GM19328 (cell line): Measurements from ENCODE around the gene SACM1L.
"Not testable (repeated sequence)": the region's sequence is repeated elsewhere in the genome, so short reads cannot be mapped to it uniquely, and the experiment has no call there.

ENCODE experiments used
- ATAC-seq: cut with Tn5 transposase; IDR thresholded peaks from one replicate; pipeline ENCODE4 v1.9.1; 2021; ENCODE audit warnings: mild to moderate bottlenecking, moderate library complexity; ENCODE audit not compliant: unreplicated experiment

Gene SACM1L

DNA sequence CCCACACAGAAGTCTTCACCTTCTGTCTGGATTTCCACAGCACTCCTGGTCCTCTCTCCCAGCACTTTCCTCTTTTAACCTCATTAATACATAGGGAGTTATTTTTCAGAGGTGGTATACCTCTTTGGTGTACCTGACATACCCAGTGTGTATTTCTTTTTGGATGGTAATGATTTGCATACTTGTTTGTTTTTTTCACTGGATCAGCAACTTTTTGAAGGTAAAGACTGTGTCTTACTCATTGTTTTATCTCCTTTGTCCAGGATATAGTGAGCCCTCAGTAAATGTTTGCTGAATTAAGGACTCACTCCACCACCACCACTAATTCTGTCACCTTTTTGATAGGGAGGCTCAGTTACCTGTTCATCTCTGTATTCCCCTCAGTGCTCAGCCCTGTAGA, 52.1 kb downstream of the SACM1L start:
- no peak for ATAC-seq

DNA sequence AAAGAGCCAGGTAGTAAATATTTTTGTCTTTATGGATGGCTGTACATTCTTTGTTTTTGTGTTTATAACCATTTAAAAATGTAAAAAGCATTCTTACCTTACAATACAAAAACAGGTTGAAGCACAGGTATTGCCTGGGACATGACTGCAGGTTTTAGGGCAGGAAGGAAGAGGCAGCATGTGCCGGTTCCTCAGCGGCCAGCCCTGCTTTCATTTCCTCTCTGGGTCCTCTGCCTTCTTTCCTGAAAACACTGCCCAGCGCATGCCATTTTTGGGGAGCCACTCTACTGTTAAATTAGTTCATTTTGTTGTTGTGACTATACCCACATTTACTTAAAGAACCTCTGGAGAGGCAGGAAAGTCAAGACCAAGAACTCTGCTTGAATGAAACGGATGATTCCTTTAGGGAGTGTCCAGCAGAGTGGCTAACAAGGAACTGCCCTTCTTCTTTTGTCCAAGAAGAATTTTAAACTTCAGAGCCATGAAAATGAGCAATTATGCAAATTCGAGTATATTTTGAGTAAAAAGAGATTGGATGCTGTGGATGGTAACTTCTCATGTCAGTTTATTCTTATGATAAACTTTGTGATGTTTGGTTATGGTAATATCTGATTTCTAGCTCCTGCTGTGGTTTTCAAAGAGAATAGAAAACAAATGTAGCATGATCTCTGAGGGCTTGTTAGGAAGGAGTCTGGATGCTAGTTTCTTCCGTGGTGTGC, 52.7 kb downstream of the SACM1L start:
- ATAC-seq = no peak

DNA sequence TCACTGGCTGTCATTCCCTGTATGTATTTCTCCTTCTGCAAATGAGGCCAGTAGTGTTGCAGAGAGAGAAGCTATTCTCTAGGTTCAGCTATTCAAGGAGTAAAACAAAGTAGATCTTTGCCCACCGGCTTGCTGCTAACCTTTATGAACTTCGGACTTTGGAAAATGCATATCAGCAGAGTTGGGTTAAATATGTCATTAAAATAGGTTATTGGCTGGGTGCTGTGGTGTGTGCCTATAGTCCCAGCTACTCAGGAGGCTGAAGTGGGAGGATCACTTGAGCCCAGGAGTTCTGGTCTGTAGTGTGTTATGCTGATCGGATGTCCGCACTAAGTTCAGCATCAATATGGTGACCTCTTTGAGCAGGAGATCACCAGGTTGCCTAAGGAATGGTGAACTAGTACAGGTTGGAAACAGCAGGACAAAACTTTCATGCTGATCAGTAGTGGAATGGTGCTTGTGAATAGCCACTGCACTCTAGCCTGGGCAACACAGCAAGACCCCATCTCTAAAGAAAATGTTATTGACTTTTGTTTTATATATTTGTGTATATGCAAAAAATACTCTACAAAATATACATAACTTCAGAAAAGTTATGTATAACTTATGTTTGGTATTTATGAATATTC, 53.4 kb downstream of the SACM1L start:
- ATAC-seq = no peak

DNA sequence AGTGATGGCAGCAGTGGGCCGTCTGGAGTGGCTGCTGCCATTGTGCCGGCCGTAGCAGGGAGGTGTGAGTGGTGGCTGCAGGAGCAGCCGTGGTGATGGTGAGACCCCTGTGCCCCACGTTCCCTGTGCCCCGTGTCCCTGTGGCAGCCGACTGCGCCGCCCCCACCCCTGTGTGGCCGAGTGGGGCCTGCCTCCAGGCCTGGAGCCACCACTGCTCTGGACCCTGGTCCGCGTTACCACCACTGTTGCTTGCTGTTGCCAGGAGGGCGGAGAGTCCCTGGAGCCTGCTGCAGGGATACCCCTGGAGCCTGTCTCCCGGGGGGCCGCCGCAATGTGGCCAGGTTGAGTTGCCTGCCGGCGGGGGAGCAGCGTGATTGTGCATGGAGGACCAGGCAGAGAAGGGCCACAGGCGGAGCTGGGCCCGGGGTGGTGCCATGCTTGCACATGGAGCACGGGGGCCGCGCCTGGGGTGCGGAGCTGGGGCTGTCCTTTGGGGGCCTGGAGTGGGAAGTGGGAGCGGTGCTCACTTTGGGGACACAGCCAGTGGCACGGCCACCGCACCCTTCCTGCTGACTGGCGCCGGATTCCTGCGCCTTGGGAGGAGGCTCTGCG, 57.1 kb downstream of the SACM1L start:
- no peak for ATAC-seq

DNA sequence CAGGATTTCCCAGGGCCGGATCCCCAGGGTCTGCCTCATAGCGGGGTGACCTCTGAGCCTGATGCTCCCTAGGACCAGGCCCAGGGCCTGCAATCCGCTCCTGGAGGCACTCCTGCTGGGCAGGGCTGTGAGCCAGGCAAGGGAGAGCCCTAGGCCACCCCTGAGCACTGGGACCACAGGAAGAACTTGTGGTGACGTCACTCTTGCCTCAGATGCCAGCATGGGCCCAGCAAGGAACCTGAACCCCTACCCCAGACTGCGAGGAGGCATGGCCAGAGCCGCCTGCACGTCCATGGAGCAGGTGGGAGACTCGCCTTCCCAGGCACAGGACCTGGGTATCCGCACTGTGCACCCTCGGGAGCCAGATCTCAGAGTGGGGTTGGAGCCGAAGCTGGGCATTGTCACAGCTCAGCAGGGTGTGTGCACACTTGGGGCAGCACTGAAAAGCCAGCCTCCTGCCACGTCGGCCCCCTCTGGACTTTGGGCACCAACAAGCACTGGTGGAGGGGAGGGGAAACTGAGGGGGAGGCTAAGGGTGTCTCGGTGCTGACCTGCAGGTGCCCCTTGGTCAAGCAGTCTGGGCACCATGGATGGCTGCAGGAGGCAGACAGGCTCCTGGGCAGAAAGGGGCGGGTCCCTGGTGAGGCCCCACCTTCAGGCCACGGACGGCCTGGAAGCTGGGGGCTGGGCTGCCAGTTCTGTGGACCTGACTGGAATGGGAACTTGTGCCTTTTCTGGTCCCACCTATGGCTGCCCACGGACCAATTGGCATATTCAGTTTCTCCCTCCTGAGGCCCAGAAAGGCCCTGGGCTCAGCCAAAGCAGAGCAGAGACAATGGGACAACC, 57.8 kb downstream of the SACM1L start:
- ATAC-seq = no peak

DNA sequence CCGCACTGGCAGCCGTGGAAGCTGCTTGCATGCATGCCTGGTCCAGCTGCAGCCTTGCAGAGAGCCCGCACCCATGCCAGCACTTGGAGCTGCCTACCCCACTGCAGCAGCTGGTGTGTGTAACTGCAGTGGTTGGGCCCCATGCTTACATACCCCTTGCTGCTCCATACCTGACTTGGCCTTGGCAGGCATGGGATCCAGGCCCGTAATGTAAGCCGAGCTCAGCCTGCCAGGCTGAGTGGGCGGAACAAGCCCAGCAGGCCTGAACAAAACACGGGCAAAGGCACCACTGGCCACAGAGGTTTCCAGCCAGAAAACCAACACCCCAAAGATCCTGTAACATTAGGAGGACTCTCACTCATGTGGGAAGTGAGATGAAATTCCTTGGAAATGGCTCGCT, 58.9 kb downstream of the SACM1L start:
- no peak for ATAC-seq

DNA sequence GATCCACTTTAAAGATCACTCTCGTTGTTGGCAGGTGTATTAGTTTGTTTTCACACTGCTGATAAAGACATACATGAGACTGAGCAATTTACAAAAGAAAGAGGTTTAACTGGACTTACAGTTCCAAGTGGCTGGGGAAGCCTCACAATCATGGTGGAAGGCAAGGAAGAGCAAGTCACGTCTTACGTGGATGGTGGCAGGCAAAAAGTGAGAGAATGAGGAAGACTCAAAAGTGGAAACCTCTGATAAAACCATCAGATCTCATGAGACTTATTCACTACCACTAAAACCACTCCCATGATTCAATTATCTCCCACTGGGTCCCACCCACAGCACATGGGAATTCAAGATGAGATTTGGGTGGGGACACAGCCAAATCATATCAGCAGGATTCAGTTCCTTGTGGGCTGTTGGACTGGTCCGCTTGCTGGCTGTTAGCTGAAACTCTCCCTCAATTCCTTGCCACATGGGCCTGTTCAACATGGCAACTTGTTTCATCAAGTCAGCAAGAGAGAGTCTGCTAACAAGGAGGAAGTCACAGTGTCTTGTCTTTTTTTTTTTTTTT, 59.9 kb downstream of the SACM1L start:
- ATAC-seq = not testable (repeated sequence)

- ATAC-seq = no peak
Observed at GRCh38 chr3:45749880-45750279, 60.7 kb downstream of the SACM1L start.

- no peak for ATAC-seq
Observed at GRCh38 chr3:45751537-45752242, 62.5 kb downstream of the SACM1L start.

DNA sequence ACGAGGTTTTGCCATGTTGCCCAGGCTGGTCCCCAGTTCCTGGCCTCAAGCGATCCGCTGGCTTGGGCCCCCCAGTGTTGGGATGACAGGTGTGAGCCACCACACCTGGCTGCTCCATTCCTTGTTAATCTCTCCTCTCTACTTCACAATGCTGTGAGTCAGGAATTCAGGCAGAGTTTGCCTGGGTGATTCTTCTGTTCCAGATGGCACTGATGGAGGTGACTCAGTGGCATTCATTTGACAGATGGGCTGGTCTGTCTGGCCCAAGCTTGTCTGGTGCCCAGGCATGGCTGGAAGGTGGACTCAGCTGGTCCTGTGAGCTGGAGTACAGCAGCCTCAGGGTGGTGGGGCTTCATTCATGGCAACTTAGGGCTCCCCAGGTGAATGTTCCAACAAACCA, 63.9 kb downstream of the SACM1L start:
- ATAC-seq = no peak

GRCh38 chr3:45754461-45754860, 65.3 kb downstream of the SACM1L start:
- ATAC-seq = no peak

DNA sequence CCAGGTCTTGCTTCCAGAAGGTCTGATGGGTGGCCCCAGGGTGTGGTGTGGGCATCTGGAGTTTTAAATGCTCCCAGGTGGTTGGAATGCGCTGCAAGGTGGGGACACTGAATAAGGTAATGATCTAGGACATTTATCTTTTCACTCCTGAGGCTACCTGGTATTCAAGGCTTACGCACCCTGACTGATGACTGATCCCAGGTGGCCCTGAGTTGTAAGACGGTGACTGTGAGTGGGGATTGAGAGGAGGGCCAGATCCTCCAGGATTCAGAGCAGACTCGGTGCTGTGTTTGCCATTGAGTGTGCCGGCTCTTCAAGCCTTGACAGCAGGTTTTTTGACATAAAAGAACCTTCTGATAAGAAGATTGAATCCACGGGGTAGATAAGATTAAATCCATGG, 66.9 kb downstream of the SACM1L start:
- ATAC-seq = no peak

GRCh38 chr3:45757141-45757540, 67.9 kb downstream of the SACM1L start:
- not testable (repeated sequence) for ATAC-seq

DNA sequence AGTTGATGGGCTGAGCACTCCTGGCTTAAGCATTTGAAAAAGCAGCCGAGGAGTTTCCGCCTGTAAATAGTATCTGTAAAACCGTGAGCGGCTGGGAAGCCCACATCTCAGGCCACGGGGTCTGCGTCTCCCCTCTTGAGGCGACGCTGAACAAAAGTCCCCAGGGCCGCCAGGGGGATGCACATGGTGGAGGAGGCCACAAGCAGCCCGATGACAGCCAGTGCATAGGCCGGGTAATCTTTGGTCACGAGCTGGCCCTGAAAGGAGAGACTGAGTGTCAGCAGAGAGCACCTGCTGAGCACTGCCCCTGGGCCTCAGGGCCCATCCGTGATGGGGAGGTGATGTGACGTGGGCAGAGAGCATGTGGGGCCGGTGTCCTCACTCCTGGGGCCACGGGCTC, 69.7 kb downstream of the SACM1L start:
- ATAC-seq = no peak

GRCh38 chr3:45759851-45760250, 70.7 kb downstream of the SACM1L start:
- no peak for ATAC-seq

GRCh38 chr3:45760878-45761711, 71.9 kb downstream of the SACM1L start:
- no peak for ATAC-seq

DNA sequence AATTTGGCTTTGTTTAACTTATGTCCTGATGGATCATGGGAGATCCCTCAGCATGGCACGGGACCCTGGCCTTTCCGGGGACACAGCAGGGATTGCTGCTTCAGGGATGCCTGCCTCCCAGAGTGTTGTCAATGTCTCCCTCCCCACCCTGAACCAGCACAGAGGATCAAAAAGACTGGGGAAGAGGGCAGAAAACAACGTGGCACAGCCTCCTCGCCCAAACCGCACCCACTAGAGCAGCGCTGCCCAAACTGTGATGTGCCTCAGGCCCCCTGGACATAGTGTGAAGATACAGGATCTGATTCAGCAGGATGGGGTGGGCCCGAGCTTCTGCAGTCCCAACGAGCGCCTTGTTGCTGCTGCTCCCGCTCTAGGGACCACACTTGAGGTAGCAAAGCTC, 72.6 kb downstream of the SACM1L start:
- ATAC-seq = no peak

DNA sequence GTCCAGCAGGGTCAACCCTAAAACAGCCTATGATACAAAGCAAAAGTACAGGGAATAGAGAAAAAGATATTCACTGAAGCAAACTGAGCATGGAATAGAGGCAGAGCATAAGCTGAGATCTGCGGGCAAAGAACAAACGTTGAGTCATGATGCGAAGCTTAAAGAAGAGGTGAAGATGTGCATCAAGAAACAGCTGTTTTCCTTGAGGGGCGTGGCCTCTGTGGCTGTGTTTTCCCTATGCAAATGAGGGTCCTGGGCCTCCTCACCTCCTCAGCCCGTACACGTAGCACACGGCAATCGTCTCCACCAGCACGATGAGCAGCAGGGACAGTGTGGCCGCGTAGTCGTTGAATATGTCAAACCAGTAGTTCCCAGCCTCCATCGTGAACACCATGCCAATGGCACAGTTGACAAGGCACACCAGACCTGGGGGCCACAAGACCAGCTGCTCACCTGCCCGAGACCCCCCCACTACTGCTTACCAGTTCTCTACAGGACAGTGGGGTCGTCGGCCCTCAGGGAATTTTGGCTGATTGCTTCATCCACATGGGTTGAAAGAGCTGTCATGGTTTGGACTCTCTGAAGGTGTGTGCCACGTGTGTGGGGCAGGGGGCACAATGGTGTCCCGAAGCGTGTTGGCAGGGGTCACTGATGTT, 73.6 kb downstream of the SACM1L start:
- no peak for ATAC-seq

DNA sequence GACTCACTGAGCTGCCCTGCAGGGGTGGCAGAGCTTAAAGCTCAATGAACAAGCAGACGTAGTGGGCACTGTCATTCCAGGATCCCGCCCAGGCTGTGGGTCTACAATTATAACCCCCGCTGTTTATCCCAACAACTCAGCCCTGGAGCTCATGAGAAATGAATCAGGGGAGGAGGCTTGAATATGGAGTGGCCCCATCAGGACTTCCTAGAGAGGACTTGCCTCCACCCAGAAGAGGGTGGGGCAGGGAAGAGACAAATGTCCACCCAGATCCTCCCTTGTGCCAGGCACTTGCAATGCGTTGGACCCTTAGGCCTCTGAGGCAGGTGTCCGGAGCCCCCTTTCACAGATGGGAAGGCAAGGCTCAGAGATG, 74.1 kb downstream of the SACM1L start:
- no peak for ATAC-seq
